Measurements from ENCODE around the gene SRD5A3. TPM values are rescaled to one million over a fixed set of nuclear protein-coding genes. Genes with fewer than 3 reads are reported as not detected.
"Not testable (repeated sequence)": the region's sequence is repeated elsewhere in the genome, so short reads cannot be mapped to it uniquely, and the experiment has no call there.

The SRD5A3 gene
- total RNA-seq, 1 experiment from 2014 or later = 39.6 TPM

- no TSS peak for BruUV-seq (replicated peaks)
- intact Hi-C loops (cut with micrococcal nuclease; ENCODE audit: unreplicated experiment) = loop anchor here (5.0 to 10.0 kb wide), 3 partner anchors 50 to 388 kb away; partner anchors contain the start of genes CLOCK and TMEM165
- Mint-ChIP-seq H3K27ac (ENCODE audit: unreplicated experiment) (peak overlapping the region; percentile 56), H3K36me3 (ENCODE audit: insufficient read depth, unreplicated experiment) (peaks cover 19% of the 10 kb centered on the region), H3K4me3 (ENCODE audit: low read depth, unreplicated experiment) (peak overlapping the region; percentile 85), H3K27me3 (ENCODE audit: unreplicated experiment) (no peaks in the 10 kb centered on the region), H3K9me3 (ENCODE audit: low read depth, unreplicated experiment) (no peaks in the 10 kb centered on the region), H3K4me1 (ENCODE audit: low read depth, unreplicated experiment) (peaks cover 15% of the 10 kb centered on the region)
- CTCF ChIA-PET = interaction anchor here (0.6 to 1.2 kb wide), 3 partner anchors 17 to 376 kb away, joined by 3 to 4 read pairs (median 3); no protein-coding TSS in a partner anchor
- TF ChIP-seq CTCF (IDR thresholded peaks at IDR 0.05; ENCODE audit: unreplicated experiment) = no peak
- DNase-seq = peak; percentile 13
Observed at GRCh38 chr4:55346851-55347255, 811 bp downstream of the SRD5A3 start.

DNA sequence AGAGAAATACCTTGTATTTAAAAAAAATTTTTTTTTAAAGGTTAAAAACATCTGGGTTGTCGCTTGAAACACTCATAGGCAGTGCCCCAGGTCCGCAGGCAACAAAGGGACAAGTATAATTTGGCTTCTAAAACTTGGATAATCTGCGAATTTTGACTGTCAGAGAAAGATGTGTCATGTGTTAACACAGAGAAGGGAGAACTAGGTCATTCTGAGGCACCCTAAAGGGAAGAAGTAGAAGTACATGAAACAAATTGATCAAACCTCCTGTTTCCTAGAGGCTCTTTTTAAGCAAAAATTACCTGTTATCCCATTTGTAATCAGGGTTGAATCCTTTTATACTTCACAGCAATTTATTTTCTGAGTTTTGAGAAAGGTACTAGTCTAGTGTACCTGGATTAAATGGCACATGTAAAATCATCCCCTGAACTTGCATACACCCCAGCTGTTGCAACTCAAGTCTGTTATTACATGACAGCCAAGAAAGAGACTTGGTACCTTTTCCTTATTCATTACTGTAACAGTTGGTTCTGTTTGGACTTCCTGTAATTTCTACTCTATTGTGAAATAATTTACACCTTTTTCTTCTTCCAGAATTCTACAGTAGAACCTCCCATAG, 1.7 kb downstream of the SRD5A3 start:
- BruUV-seq (replicated peaks) = TSS peak; percentile 48
- H3K27ac Mint-ChIP-seq (ENCODE audit: unreplicated experiment) = peak overlapping the region; percentile 56
- no peak for DNase-seq

GRCh38 chr4:55348466-55348865, 2.4 kb downstream of the SRD5A3 start:
- Mint-ChIP-seq H3K27ac (ENCODE audit: unreplicated experiment) (peak overlapping the region; percentile 56), H3K4me3 (ENCODE audit: low read depth, unreplicated experiment) (peak overlapping the region; percentile 85), H3K9me3 (ENCODE audit: low read depth, unreplicated experiment) (no peaks in the 10 kb centered on the region), H3K36me3 (ENCODE audit: insufficient read depth, unreplicated experiment) (peaks cover 19% of the 10 kb centered on the region), H3K4me1 (ENCODE audit: low read depth, unreplicated experiment) (peaks cover 15% of the 10 kb centered on the region), H3K27me3 (ENCODE audit: unreplicated experiment) (no peaks in the 10 kb centered on the region)
- TF ChIP-seq CTCF (IDR thresholded peaks at IDR 0.05; ENCODE audit: unreplicated experiment) = no peak
- intact Hi-C loops (cut with micrococcal nuclease; ENCODE audit: unreplicated experiment) = loop anchor here (5.0 to 10.0 kb wide), 3 partner anchors 49 to 386 kb away; partner anchors contain the start of genes CLOCK and TMEM165
- BruUV-seq (replicated peaks) = no TSS peak
- no peak for DNase-seq
- CTCF ChIA-PET = interaction anchor here (0.7 kb wide), 1 partner anchor 21 kb away, joined by 4 read pairs; no protein-coding TSS in a partner anchor

More for the DNA sequence above, 1.7 kb downstream of the SRD5A3 start:
- Mint-ChIP-seq H3K4me3 (ENCODE audit: low read depth, unreplicated experiment) (peak overlapping the region; percentile 85), H3K4me1 (ENCODE audit: low read depth, unreplicated experiment) (peaks cover 15% of the 10 kb centered on the region), H3K9me3 (ENCODE audit: low read depth, unreplicated experiment) (no peaks in the 10 kb centered on the region), H3K27me3 (ENCODE audit: unreplicated experiment) (no peaks in the 10 kb centered on the region), H3K36me3 (ENCODE audit: insufficient read depth, unreplicated experiment) (peaks cover 19% of the 10 kb centered on the region)
- no peak for TF ChIP-seq CTCF (IDR thresholded peaks at IDR 0.05; ENCODE audit: unreplicated experiment)
- intact Hi-C loops (cut with micrococcal nuclease; ENCODE audit: unreplicated experiment) = loop anchor here (5.0 to 10.0 kb wide), 3 partner anchors 50 to 387 kb away; partner anchors contain the start of genes CLOCK and TMEM165
- CTCF ChIA-PET = interaction anchor here (1.0 kb wide), 1 partner anchor 377 kb away, joined by 4 read pairs; no protein-coding TSS in a partner anchor

DNA sequence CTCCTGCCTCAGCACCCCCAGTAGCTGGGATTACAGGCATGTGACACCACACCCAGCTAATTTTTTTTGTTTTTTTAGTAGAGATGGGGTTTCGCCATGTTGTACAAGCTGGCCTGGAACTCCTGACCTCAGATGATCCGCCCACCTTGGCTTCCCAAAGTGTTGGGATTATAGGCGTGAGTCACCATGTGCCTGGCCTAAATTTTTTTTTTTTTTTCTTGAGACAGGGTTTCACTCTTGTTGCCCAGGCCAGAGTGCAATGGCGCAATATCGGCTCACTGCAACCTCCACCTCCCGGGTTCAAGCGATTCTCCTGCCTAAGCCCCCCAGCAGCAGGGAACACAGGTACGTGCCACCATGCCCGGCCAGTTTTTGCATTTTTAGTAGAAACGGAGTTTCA, 4.8 kb downstream of the SRD5A3 start:
- Mint-ChIP-seq H3K4me1 (ENCODE audit: low read depth, unreplicated experiment) (peaks cover 15% of the 10 kb centered on the region), H3K36me3 (ENCODE audit: insufficient read depth, unreplicated experiment) (peaks cover 17% of the 10 kb centered on the region)
- H3K27me3 Mint-ChIP-seq (ENCODE audit: unreplicated experiment); H3K4me3 Mint-ChIP-seq (ENCODE audit: low read depth, unreplicated experiment); CTCF ChIA-PET; DNase-seq; H3K9me3 Mint-ChIP-seq (ENCODE audit: low read depth, unreplicated experiment); H3K27ac Mint-ChIP-seq (ENCODE audit: unreplicated experiment); intact Hi-C loops (cut with micrococcal nuclease; ENCODE audit: unreplicated experiment); BruUV-seq (replicated peaks): not testable (repeated sequence)

DNA sequence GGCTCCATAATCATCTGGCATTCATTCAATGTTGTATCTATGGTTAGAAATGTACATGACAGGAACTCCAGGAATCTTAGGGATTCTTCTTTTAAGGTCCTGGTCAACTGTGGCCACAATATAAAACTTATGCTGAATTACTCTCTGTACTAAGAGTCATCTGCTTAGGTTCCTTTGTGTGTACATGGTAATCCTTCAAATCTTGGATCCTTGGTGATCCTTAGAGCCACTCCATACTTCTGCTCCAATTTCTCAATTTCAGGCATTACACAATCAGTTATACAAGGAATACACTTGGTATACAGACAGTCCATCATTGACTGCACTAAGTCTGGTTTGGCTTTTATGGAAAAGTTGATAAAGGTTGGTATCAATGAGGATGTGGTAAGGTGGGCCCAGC, 5.8 kb downstream of the SRD5A3 start:
- H3K4me1 Mint-ChIP-seq (ENCODE audit: low read depth, unreplicated experiment) = peaks cover 20% of the 10 kb centered on the region
- no peak overlapping the region for H3K4me3 Mint-ChIP-seq (ENCODE audit: low read depth, unreplicated experiment)
- intact Hi-C loops (cut with micrococcal nuclease; ENCODE audit: unreplicated experiment) = no loop called here
- no peak overlapping the region for H3K27ac Mint-ChIP-seq (ENCODE audit: unreplicated experiment)
- DNase-seq = no peak
- TF ChIP-seq CTCF (IDR thresholded peaks at IDR 0.05; ENCODE audit: unreplicated experiment) = no peak
- no peaks in the 10 kb centered on the region for H3K9me3 Mint-ChIP-seq (ENCODE audit: low read depth, unreplicated experiment)
- no peaks in the 10 kb centered on the region for H3K27me3 Mint-ChIP-seq (ENCODE audit: unreplicated experiment)
- H3K36me3 Mint-ChIP-seq (ENCODE audit: insufficient read depth, unreplicated experiment) = peaks cover 7% of the 10 kb centered on the region
- no TSS peak for BruUV-seq (replicated peaks)
- CTCF ChIA-PET = no interaction called here

Measured in Calu3 (cell line).